ENCODE data around the gene CAND1.
"Not testable (repeated sequence)": the region's sequence is repeated elsewhere in the genome, so short reads cannot be mapped to it uniquely, and the experiment has no call there.

CAND1 gene

GRCh38 chr12:67280572-67280971 lies 11.4 kb downstream of the CAND1 start:
- DNase-seq (ENCODE audit: low spot score) = no peak

DNA sequence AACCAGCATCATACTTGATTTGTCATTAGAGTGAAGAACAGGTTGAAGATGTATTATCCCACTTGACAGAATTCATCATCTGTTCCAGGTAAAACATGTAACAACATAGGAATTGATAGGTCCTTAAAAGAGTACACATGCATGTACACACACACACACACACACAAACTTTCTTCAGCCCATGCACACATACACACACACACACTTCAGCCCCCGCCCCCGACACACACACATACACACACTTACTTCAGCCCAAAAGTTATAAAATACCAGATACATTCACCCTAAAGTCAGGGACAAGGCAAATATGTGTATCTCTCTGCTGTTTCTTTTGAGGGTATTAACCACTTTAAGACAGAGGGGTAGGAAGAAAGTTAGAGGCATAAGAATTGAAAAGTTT lies 15.4 kb downstream of the CAND1 start:
- no peak for DNase-seq (ENCODE audit: low spot score)

DNA sequence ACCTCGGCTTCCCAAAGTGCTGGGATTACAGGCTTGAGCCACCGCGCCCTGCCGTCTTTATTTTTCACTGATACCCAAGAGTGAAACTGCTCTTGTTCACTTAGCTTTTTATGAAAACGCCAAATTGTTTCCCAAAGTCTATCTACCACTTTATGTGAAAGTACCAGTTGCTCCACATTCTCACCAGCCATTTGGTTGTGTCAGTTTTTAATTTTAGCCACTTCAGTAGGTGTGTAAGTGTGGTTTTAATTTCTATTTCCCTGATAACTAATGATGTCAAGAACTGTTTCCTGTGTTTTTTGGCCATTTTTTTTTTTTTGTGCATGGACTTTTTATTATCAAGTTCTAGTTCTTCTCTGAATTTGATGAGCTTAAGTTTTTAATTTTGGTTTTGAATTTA lies 17.1 kb downstream of the CAND1 start:
- no peak for DNase-seq (ENCODE audit: low spot score)

- no peak for DNase-seq (ENCODE audit: low spot score)
Measured at GRCh38 chr12:67287311-67287710, 18.2 kb downstream of the CAND1 start.

- no peak for DNase-seq (ENCODE audit: low spot score)
Measured at GRCh38 chr12:67288561-67288960, 19.4 kb downstream of the CAND1 start.

GRCh38 chr12:67290378-67290777 lies 21.2 kb downstream of the CAND1 start:
- no peak for DNase-seq (ENCODE audit: low spot score)

DNA sequence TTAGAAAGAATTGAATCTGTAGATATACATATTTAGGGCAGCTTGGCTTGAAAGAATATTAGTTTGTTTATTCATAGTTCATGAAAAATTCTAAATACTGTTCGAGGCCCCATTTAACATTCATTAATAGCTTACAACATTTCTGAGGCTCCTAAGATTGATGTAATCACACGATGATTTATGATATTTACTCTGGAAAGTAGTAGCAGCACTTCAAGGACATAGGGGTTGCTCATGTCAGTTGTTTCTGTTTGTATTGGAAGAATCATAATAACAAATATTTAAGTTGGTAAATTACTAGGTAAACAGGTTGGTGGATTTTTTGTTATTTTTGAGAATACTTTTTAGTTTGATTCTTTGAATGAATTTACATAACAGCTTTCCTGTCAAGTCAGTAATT lies 30.4 kb downstream of the CAND1 start:
- no peak for DNase-seq (ENCODE audit: low spot score)

DNA sequence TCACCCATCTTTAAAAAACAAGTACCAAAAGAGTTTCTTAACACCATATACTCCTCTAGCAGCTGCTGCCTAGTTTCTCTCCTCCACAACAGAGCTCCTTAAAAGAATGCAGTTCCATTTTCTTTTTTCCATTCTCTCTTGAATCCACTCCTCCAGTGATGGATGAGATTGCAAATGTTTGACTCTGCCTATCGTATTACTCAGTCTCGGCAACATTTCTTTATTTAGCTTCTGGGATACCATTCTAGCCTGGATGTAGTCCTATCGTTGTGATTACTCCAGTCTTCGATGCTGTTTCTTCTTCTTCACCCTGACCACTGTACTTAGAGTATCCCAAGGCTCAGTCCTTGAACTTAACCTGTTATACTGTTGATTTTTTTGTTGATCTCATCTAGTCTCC lies 30.8 kb downstream of the CAND1 start:
- no peak for DNase-seq (ENCODE audit: low spot score)

- DNase-seq (ENCODE audit: low spot score) = no peak
Measured at GRCh38 chr12:67302162-67302561, 33.0 kb downstream of the CAND1 start.

GRCh38 chr12:67305544-67305943 lies 36.4 kb downstream of the CAND1 start:
- DNase-seq (ENCODE audit: low spot score) = no peak

- DNase-seq (ENCODE audit: low spot score) = no peak
Measured at GRCh38 chr12:67306712-67307111, 37.6 kb downstream of the CAND1 start.

DNA sequence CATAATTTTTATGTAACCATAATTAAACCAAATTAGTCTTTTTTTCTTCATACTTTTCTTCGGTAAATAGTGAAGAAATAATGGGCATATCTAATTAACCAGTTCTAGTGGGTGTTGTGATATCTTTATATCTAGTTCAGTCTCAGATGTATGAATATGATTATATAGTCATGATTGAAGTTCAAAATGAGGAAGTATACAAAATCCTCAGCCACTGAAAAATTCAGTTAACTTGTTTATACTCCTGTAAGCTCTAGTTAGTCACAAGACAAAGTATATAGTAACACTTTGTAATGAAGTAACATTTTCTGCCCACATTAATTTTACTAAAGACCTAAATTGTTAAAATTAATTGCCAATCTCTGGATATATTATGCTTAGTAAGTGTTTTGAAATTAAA lies 46.5 kb downstream of the CAND1 start:
- no peak for DNase-seq (ENCODE audit: low spot score)

GRCh38 chr12:67318786-67319185 lies 49.6 kb downstream of the CAND1 start:
- no peak for DNase-seq (ENCODE audit: low spot score)

DNA sequence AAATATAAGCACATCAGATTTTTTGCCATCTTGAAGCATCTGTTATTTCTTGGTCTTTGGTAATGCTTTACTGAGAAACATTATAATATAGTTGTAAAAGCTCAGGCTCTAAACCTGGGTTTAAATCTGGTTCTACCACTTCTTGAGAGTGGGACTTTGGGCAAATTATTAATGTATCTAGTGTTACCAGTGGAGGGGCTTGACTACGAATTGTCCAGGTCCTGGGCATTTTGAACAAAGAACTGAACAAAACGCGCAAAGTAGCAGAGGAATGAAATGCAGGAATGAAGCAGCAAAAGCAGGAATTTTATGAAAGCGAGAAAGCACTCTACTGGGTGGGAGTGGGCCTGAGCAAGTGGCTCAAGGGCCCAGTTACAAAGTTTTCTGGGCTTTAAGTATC lies 50.8 kb downstream of the CAND1 start:
- DNase-seq (ENCODE audit: low spot score) = no peak

GRCh38 chr12:67320614-67321295 lies 51.6 kb downstream of the CAND1 start:
- DNase-seq (ENCODE audit: low spot score) = peak; percentile 26

DNA sequence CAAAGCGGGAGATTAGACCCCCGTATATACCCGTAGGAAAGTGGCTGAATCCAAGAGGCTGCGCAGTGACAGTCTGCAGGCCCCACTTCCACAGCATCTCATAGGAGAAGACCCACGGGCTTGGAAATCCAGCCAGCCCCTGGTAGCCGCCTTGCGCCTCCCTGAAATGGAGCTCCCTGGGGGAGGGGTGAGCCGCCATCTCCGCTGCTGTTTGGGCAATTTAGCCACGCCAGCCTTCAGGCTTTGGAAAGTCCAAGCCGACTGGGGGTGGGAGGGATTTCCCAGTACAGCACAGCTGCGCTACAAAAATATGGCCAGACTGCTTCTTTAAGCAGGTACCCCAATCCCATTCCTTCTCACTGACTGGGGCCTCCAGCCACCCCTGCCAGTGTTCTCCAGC lies 53.4 kb downstream of the CAND1 start:
- no peak for DNase-seq (ENCODE audit: low spot score)

DNA sequence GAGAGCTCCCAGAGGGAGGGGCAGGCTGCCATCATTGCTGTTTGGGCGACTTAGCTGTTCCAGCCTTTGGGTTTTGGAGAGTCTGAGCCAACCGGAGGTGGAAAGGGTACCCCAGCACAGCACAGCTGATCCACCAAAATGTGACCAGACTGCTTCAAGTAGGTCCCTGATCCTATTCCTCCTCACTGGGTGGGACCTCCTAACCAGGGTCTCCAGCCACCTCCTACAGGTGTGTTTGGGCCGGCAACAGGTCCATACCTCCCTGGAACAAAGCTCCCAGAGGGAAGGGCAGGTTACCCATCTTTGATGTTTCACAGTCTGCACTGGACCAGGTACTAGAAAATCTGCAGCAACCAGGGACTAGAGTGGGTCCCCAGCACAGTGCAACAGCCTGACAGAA lies 53.8 kb downstream of the CAND1 start:
- no peak for DNase-seq (ENCODE audit: low spot score)

GRCh38 chr12:67326637-67327036 lies 57.5 kb downstream of the CAND1 start:
- no peak for DNase-seq (ENCODE audit: low spot score)

GRCh38 chr12:67327466-67327865 lies 58.3 kb downstream of the CAND1 start:
- DNase-seq (ENCODE audit: low spot score) = no peak

- DNase-seq (ENCODE audit: low spot score) = no peak
Measured at GRCh38 chr12:67331123-67331522, 62.0 kb downstream of the CAND1 start.

DNA sequence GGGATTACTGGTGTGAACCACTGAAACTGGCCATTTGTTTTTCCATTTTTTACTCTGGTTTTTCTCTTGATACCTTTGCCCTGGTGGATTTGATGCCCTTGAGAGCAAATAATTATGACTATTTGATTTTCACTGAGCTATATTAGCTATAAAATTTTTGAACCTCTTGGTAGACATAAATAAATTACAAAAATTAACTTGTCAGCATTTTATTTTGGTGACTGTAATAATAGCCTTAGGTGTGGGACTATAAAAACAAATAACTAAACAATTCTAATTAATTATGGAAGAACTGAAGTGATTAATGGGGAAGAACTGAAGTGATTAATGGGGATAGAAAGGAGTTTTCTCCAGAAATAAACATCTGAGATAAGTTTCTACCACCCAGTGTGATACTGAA lies 62.7 kb downstream of the CAND1 start:
- no peak for DNase-seq (ENCODE audit: low spot score)

- no peak for DNase-seq (ENCODE audit: low spot score)
Measured at GRCh38 chr12:67333649-67334048, 64.5 kb downstream of the CAND1 start.

DNA sequence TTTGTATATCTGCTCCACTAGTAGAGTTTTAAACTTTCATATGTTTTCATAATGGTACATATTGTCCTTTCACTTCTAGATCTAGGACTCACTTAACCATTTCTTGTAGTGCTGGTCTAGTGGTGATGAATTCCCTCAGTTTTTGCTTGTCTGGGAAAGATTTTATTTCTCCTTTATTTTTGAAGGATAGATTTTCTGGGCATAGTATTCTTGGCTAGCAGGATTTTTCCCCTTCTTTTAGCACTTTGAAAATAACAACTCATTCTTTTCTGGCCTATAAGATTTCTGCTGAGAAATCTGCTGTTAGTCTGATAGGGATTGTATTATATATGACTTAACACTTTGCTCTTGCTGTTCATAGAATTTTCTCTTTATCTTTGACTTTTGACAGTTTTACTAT lies 69.3 kb downstream of the CAND1 start:
- no peak for DNase-seq (ENCODE audit: low spot score)

GRCh38 chr12:67339530-67339929 lies 70.4 kb downstream of the CAND1 start:
- DNase-seq (ENCODE audit: low spot score) = no peak

GRCh38 chr12:67341086-67341485 lies 71.9 kb downstream of the CAND1 start:
- DNase-seq (ENCODE audit: low spot score) = not testable (repeated sequence)
